ENCODE measurements around the gene TMEM222. TPM values are rescaled to one million over a fixed set of nuclear protein-coding genes. Genes with fewer than 3 reads are reported as not detected.

TMEM222 gene
- total RNA-seq, 1 donor from 2014 or later = 44.3 TPM

DNA sequence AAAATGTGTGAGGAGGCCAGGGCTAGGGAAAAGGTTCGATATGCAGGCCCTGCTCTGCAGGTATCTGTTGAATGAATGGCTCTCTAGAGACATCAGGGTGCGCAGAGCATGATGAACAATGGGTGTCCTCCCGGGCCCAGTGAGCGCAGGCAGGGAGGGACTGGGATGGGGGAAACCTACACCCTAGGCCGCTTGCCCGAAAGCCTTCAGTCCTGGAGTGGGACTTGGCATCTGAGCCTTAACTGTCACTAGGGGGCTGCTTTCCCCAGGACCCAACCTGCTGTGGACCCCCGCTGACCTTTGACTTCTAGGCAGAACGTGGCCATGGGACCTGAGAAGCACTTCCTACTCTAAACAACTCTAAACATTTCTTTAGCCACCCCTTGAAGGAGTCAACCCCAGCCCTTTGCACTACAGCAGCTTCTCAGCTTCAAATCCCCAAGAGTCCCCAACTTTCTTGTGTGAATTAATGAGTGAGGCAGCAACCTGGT is 45.2 kb downstream of the TMEM222 start:
- intact Hi-C loops (cut with micrococcal nuclease) = no loop called here
- Mint-ChIP-seq H3K27ac (peak overlapping the region; percentile 65), H3K27me3 (ENCODE audit: insufficient read depth) (no peaks in the 10 kb centered on the region), H3K4me1 (ENCODE audit: low read depth) (peaks cover 38% of the 10 kb centered on the region), H3K9me3 (no peaks in the 10 kb centered on the region), H3K4me3 (peak overlapping the region; percentile 80), H3K36me3 (ENCODE audit: low read depth) (no peaks in the 10 kb centered on the region)
- DNase-seq (ENCODE audit: low spot score) = no peak

DNA sequence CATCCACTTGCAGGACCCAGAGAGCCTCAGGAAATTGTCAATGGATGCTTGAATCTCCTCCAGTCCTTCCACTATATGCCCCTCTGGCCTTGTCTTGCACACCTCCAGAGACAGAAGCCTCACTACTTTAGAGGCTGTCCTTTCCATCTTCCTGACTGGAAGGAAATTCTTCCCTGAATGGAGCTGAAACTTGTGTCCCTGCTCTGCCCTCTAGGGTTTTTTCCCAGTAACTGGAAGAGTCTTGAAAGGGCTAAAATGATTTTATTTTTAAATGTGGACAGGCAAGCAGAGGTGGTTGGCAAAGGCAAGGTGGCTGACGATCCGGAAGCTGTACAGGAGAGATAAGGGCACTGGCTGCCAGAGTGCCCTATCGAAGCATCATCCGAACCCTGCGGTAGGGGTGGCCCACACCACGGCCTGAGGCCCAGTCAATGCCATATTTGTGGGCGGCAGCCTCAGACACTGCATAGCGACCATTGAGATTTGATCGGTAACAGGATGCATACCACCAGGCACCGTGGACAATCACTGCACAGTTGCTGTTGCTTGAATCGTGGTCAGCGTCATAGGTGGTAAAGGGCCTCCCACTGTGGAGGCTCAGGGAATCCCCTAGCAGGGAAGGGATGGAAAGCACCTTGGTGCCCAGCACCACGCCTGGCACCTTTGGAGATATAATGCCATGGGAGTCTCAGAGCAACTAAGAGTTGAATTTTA is 47.1 kb downstream of the TMEM222 start:
- Mint-ChIP-seq H3K9me3 (no peaks in the 10 kb centered on the region), H3K27ac (peak overlapping the region; percentile 56), H3K36me3 (ENCODE audit: low read depth) (no peaks in the 10 kb centered on the region), H3K27me3 (ENCODE audit: insufficient read depth) (no peaks in the 10 kb centered on the region), H3K4me1 (ENCODE audit: low read depth) (peaks cover 38% of the 10 kb centered on the region), H3K4me3 (no peak overlapping the region)
- no peak for DNase-seq (ENCODE audit: low spot score)
- intact Hi-C loops (cut with micrococcal nuclease) = no loop called here

DNA sequence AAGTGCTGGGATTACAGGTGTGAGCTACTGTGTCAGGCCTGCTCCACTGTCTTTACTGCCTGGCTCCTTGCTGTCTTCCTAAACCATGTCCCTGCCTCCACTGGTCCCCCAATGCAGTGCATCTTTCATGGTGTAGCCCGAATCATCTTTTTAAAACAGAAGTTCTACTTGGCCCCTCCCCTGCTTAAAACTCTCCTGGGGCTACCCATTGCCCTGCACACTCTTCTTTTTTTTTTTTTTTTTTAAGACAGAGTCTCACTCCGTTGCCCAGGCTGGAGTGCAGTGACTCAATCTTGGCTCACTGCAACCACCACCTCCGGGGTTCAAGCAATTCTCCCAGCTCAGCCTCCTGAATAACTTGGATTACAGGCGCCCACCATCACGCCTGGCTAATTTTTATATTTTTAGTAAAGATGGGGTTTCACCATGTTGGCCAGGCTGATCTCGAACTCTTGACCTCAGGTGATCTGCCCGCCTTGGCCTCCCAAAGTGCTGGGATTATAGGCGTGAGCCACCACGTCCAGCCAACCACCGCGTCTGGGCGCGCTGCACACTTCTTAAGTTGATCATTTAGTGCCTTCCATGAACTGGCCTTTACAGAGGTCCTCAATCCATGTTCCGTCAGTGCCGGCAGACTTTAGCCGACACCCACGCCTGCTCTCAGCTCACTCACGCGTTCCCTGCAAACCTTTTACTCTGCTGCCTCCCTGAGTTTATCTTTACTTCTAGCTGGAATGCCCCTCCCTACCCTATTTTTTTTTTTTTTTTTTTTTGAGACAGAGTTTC is 50.3 kb downstream of the TMEM222 start:
- H3K4me1 Mint-ChIP-seq (ENCODE audit: low read depth) = peaks cover 22% of the 10 kb centered on the region
- no peaks in the 10 kb centered on the region for H3K9me3 Mint-ChIP-seq
- no peak overlapping the region for H3K4me3 Mint-ChIP-seq
- DNase-seq (ENCODE audit: low spot score) = no peak
- H3K36me3 Mint-ChIP-seq (ENCODE audit: low read depth) = no peaks in the 10 kb centered on the region
- H3K27me3 Mint-ChIP-seq (ENCODE audit: insufficient read depth) = no peaks in the 10 kb centered on the region
- intact Hi-C loops (cut with micrococcal nuclease) = no loop called here
- no peak overlapping the region for H3K27ac Mint-ChIP-seq

DNA sequence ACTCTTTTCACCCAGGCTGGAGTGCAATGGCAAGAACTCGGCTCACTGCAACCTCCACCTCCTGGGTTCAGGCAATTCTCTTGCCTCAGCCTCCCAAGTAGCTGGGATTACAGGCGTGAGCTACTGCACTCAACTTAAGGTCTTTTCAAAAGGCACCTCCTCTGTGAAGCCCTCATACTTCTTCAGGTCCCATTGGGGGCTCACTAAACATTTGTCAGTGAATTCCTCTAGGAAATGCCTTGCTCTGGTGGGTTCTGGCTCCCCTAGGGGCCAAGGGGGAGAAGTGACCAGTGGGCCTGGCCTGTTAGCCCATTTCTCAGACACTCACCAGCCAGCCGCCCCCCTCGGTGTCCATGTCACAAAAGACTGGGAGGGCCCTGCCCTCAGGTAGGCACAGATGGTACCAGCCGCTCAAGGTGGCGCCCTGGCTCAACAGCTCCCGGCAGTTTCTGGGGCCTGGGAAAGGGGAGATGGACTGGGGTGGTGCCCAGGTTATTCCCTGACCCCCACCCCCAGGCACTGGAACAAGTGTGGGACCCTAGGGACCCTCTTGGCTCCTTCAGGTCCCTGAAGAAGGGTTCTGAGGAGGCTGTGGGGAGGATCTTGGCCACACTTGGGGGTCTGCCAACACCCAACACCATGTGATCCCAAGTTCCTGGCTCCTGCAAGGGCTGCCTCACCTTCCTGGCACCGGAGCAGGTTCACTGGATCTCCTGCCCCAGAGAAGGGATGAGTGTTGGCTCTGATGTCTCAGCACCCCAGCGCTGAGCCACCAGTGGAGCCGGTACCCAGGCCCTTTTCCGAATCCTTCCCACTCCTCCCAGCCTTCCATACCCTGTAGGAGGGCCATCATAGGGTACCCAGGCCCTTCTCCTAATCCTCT is 51.1 kb downstream of the TMEM222 start:
- Mint-ChIP-seq H3K9me3 (no peaks in the 10 kb centered on the region), H3K4me1 (ENCODE audit: low read depth) (peaks cover 16% of the 10 kb centered on the region), H3K36me3 (ENCODE audit: low read depth) (no peaks in the 10 kb centered on the region), H3K27ac (no peak overlapping the region), H3K27me3 (ENCODE audit: insufficient read depth) (no peaks in the 10 kb centered on the region), H3K4me3 (no peak overlapping the region)
- DNase-seq (ENCODE audit: low spot score) = no peak
- intact Hi-C loops (cut with micrococcal nuclease) = no loop called here

DNA sequence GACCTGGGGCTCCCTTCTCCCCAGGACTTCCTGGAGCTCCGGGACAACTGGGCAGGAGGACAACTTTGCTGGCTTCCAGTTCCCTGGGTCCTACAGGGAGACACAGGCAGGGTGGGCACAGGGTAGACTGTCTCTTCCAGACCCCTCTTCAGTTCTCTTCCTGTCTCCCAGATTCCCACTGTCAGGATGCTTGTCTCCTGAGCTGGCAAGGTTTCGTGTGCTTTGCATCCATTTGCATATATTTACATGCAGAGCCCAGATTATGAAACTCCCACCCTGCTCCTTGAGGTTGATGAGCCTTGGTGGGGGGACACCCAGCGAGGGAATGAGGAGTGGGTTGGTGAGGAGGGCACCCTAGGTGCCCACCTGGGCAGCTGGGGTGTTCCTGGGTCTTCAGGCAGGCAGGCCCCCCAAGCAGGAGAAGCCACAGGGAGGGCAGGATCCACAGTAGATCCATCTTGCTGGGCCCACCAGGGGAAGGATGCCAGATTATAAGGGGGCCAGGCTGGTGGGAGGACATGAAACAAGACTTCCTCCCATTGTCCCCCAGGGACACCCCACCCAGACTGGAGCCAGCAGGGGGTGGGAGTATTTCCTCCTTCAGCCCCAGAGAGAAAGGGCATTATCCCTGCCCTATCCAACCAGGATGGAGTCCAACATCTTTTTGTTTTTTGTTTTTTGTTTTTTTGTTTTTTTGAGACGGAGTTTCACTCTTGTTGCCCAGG is 52.6 kb downstream of the TMEM222 start, which contains the start of gene FCN3:
Gene FCN3, minus strand, starts transcription at position 463 of the 725 bp plus-strand sequence. Its CDS starts 6 bp downstream, at position 457.
- no peaks in the 10 kb centered on the region for H3K36me3 Mint-ChIP-seq (ENCODE audit: low read depth)
- DNase-seq (ENCODE audit: low spot score) = no peak
- H3K9me3 Mint-ChIP-seq = no peaks in the 10 kb centered on the region
- H3K27ac Mint-ChIP-seq = no peak within 1 kb of the TSS
- no peaks in the 10 kb centered on the region for H3K27me3 Mint-ChIP-seq (ENCODE audit: insufficient read depth)
- H3K4me3 Mint-ChIP-seq = no peak within 1 kb of the TSS
- intact Hi-C loops (cut with micrococcal nuclease) = no loop called here
- peaks cover 8% of the 10 kb centered on the region for H3K4me1 Mint-ChIP-seq (ENCODE audit: low read depth)

DNA sequence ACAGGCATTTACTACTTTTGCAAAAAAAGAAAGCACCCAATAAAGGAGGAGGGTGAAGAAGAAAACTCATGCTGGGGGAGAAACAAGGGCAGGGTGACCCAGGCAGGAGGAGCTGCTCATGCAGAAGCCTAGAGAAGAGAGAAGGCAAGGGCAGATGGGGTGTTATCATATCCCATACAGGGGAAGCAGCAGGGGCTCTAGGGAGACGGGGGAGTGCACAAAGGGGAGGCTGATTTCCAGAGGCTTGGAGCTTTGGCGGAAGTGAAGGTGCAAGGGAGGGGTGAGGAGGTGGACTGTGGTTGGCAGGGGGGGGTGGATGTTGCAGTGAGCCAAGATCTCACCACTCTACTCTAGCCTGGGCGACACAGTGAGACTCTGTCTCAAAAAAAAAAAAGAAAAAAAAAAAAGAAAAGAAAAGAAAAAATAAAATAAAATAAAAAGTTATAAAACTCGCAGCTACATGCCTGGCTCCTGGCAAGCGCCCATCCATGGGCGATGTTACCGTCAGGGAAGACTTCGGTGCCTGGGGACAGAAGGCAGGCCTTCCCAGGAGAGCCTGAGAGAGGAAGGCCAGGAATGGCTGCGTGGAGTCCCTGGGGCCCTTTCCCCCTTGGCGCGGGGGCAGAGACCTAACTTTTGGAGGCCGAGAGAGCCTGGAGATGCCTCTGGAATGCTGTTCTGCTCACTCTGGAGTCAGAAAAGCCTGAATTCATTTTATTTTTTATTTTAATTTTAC is 56.0 kb downstream of the TMEM222 start:
- Mint-ChIP-seq H3K4me3 (no peak overlapping the region), H3K27me3 (ENCODE audit: insufficient read depth) (peaks cover 7% of the 10 kb centered on the region), H3K27ac (no peak overlapping the region), H3K9me3 (no peaks in the 10 kb centered on the region), H3K36me3 (ENCODE audit: low read depth) (no peaks in the 10 kb centered on the region), H3K4me1 (ENCODE audit: low read depth) (no peaks in the 10 kb centered on the region)
- intact Hi-C loops (cut with micrococcal nuclease) = no loop called here
- DNase-seq (ENCODE audit: low spot score) = no peak

DNA sequence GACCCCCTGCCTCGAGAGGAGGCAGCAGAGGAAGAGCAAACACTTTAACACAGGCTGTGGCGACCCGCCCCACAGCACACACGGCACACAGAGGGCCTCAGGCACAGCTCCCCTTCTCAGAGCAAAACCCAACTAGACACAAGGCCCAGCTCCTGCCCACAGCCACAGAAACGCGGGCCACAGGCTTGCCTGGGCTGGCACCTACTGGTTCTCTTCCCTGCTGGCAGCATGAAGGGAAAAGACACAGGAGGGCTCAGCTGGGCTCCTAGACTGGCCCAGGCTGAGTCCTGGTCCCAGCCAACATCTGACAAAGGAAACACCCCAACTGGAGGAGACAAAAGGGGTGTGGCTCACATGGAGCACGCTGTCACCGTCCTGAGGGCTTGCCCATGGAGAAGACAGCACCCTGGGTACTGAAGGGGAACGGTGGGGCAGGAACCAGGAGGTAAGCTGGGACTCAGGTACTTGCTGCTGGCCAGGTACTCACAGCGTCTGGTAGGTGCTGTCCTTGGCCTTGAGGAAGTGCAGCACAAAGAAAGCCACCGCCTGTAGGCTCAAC is 57.7 kb downstream of the TMEM222 start:
- DNase-seq (ENCODE audit: low spot score) = no peak
- intact Hi-C loops (cut with micrococcal nuclease) = no loop called here
- Mint-ChIP-seq H3K27ac (no peak overlapping the region), H3K36me3 (ENCODE audit: low read depth) (no peaks in the 10 kb centered on the region), H3K4me1 (ENCODE audit: low read depth) (no peaks in the 10 kb centered on the region), H3K4me3 (no peak overlapping the region), H3K9me3 (no peaks in the 10 kb centered on the region), H3K27me3 (ENCODE audit: insufficient read depth) (peaks cover 7% of the 10 kb centered on the region)

DNA sequence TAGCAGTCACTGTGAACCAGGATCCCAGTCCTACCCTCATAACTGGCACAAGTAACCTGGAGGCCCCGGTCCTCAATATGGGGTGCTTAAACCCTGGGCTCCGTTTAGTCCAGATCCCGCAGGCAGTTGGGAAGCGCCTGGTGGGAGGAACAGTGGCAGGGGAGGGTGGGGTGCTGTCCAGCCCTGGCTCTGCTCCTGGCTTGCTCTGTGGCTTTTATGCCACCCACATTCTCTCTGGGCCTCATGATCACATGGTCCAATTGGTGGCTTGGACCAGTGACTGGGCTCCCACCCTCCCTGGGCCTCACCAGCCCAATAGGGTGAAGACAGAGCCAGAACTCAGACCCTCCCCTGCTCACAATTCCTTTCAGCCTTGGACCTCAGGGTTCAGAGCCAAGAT is 58.3 kb downstream of the TMEM222 start:
- no peak for DNase-seq (ENCODE audit: low spot score)
- H3K4me3 Mint-ChIP-seq = no peak overlapping the region
- H3K36me3 Mint-ChIP-seq (ENCODE audit: low read depth) = no peaks in the 10 kb centered on the region
- no peak overlapping the region for H3K27ac Mint-ChIP-seq
- intact Hi-C loops (cut with micrococcal nuclease) = no loop called here
- no peaks in the 10 kb centered on the region for H3K9me3 Mint-ChIP-seq
- no peaks in the 10 kb centered on the region for H3K4me1 Mint-ChIP-seq (ENCODE audit: low read depth)
- peaks cover 7% of the 10 kb centered on the region for H3K27me3 Mint-ChIP-seq (ENCODE audit: insufficient read depth)

DNA sequence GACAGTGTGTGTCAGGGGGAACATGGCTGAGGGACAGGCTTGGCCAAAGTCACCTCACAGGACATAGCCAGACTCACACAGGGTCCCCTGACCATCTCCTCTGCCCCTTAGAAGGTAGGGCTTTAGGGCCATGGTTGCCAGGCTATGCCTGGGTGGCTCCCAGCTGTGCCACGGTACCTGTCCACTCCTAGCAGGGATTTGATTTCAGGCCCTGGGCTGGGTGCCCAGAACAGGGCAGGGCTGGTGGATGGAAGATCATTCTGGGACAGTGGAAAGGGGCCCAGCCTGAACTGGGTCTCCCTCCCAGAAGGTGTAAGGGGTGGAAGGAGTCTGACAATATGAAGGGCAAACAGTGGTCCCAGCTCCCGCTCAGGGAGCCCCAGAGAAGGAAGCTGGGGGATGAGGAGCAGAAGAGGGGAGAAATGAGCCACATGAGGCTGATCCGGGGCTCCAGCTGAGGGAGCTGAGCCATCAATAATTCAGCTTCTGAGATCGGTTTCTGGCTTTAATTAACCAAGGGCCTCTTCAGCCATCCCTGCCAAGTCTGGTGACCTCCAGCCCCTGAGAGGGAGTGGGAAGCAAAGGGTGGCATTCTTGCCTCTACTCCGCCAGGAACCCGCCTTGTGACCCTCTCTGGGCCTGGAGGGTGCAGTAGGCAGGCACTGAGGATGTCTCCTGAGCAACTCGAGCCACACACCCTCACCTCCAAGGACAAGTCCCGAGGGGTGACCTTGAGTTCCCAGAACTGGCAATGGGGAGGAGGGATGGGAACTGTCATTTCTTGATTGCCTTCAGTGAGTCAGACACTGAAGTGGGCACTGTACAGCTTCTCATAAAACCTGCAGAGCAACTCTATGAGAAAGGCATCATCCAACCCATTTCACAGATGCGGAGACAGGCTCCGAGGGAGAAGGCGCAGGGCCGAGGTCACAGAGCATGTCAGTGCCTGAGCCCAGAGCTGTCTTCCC is 59.1 kb downstream of the TMEM222 start:
- H3K4me3 Mint-ChIP-seq = no peak overlapping the region
- no peaks in the 10 kb centered on the region for H3K9me3 Mint-ChIP-seq
- no peak overlapping the region for H3K27ac Mint-ChIP-seq
- H3K4me1 Mint-ChIP-seq (ENCODE audit: low read depth) = no peaks in the 10 kb centered on the region
- intact Hi-C loops (cut with micrococcal nuclease) = no loop called here
- H3K27me3 Mint-ChIP-seq (ENCODE audit: insufficient read depth) = peaks cover 8% of the 10 kb centered on the region
- H3K36me3 Mint-ChIP-seq (ENCODE audit: low read depth) = no peaks in the 10 kb centered on the region
- DNase-seq (ENCODE audit: low spot score) = no peak

DNA sequence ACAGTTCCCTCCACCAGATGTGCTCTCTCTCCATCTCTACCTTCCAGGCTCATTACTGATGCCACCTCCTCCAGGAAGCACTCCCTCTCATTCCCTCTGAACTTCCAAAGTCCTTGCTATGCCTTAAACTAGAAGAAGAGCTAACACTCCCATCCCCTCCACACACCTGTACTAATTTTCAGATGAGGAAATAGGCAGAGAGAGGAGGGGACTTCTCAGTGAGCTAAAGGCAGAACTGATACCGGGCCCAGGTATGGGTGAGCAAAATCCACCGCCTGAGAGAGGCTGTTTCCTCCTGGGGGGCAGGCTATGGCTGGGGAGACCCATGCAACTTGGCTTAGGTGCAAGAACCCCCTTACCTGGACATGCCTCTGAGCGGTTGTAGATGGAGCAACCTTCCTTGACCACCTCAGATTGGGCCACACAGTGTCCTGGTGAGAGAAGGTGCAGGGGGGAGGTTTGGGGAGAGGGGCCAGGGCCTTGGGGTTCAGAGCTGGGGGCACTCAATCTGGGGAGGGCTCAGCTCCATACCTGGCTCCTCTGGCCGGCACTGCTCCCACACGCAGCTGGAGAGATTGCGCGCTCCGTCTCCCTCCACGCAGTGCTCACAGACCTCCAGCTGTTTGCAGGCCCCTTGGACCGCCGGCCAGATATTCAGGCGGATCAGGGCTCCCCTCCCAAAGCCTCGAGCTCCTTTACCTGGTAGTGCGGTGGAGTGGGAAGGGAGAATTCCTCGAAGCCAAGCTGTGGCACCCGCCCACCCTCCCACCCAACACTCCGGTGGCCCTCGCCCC is 60.2 kb downstream of the TMEM222 start:
- H3K27ac Mint-ChIP-seq = no peak overlapping the region
- H3K4me1 Mint-ChIP-seq (ENCODE audit: low read depth) = no peaks in the 10 kb centered on the region
- intact Hi-C loops (cut with micrococcal nuclease) = no loop called here
- DNase-seq (ENCODE audit: low spot score) = no peak
- no peaks in the 10 kb centered on the region for H3K9me3 Mint-ChIP-seq
- H3K27me3 Mint-ChIP-seq (ENCODE audit: insufficient read depth) = peaks cover 11% of the 10 kb centered on the region
- H3K4me3 Mint-ChIP-seq = no peak overlapping the region
- no peaks in the 10 kb centered on the region for H3K36me3 Mint-ChIP-seq (ENCODE audit: low read depth)
